ENCODE data around the gene SMCP.
A peak's percentile ranks its signal among the peaks of the same experiment; 100 is the strongest.

Gene SMCP, protein sequence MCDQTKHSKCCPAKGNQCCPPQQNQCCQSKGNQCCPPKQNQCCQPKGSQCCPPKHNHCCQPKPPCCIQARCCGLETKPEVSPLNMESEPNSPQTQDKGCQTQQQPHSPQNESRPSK

GRCh38 chr1:152878042-152878441 is at the start of gene SMCP:
Gene SMCP, plus strand, starts transcription at chr1:152878322. Its CDS starts 6,101 bp downstream, at chr1:152884423.
- DNase-seq: peak; percentile 58

- no peak for DNase-seq
Observed at GRCh38 chr1:152836870-152837269, 41.3 kb upstream of the SMCP start.

DNA sequence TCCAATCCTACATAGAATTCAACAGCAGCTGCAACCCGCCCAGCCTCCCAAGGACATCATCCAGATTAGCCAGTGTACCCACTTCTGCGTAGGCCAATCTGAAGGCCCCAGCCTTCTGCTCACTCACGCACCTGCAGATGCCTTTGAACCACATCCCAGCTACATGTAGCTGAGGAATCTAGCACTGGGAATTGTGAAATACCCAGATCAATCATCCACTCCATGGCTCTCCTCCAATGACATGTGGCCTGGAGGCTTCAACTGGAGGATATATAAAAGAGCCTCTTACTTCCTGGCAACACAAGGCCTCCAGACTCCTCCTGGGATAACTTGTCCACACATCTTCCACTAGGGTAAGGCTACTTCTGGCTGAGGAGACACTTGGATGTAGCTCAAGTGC is 35.6 kb upstream of the SMCP start, which contains the start of gene LCE6A:
Gene LCE6A (plus strand): TSS at position 301 of the 400 bp plus-strand sequence. CDS start 665 bp downstream, outside the sequence.
- no peak for DNase-seq

- no peak for DNase-seq
Observed at GRCh38 chr1:152855661-152856060, 22.5 kb upstream of the SMCP start.

- no peak for DNase-seq
Observed at GRCh38 chr1:152858062-152858461, 20.1 kb upstream of the SMCP start.

- no peak for DNase-seq
Observed at GRCh38 chr1:152859696-152860095, 18.4 kb upstream of the SMCP start, which contains the start of gene LCE7A. Gene LCE7A, plus strand, starts transcription at chr1:152859996. Its CDS starts 702 bp downstream, at chr1:152860698.

DNA sequence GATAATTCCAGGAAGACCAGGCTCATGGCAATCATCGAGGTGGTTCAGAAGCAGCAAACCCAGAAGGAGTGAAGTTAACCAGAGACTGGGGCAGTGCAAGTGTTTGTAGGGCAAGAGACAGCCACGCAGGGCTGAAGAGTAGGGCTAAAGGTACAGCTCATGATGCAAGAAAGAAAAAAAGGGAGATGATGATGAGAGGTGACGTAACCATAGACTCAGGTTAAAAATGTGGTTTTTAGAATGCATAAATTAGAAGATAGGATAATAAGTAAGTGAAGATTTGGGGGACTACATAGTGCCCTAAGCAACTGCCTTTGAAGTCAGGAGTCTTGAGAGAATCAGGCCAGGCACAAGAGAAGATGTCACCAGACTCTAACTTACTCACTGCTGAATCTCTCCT is 18.0 kb upstream of the SMCP start:
- no peak for DNase-seq

- no peak for DNase-seq
Observed at GRCh38 chr1:152861374-152861773, 16.7 kb upstream of the SMCP start.

DNA sequence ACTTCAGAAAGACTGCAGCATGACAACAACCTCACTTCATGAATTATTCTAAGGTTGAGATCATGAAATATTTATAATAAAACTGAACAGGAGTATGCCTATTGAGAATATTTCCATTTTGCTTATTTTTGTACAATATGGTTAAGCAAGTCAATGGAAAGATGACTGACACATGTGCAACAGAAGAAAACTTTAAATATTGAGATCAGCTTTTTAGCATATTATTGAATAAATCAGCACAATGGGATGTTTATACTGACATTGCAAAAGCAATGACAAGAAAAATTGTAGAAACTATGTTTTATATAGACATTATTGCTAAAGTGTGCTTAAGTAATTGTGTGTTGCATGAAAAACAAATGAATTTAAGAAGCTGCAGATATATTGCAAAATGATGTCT is 13.7 kb upstream of the SMCP start:
- DNase-seq: no peak

DNA sequence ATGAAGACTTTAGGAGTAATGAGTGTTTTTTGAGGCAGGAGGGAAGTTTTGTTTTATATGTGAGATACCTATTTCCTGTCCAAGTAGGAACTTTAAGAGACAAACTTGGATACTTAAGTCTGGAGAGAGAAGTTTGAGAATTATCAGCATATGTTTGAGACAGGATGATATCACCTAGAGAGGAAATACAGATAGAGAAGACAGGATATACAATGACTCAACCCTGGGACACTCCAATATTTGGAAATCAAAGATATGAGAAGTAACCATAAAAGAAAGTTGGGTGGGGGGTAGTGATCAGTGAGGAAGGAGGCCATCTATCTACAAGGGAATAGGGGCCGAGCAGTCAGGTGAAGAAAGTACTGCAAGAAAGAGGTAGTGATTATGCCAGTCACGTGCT is 11.8 kb upstream of the SMCP start:
- DNase-seq: no peak

DNA sequence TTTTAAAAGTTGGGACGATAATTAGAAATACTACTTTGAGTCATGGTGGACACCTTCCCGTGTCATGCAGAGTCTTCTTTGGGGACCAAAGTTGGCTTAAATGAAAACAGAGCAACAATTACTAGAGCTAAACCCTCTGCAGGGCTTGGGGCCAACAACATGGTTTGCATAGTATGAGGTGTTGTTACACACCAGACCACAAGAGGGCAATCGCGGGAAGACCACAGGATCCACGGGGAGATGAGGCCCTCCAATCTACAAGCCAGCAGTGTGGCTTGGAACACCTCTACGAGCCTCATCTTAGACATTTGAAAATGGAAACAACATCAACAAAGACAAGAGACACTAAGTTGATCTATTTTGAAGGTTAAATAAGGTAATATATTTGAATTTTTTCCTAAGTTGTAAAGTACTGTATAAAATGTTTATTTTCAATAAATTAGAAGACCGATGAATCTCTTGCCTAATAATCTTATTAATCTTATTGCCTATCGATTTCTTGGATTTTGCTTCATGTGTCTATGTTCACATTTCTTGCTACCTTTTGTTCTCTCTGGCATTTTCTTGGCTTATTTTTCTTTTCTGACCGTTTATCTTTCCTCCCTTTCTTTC is 8.2 kb upstream of the SMCP start:
- peak; percentile 73 for DNase-seq

- peak; percentile 49 for DNase-seq
Observed at GRCh38 chr1:152870831-152871730, 7.0 kb upstream of the SMCP start.

GRCh38 chr1:152871731-152872126 is 6.4 kb upstream of the SMCP start:
- no peak for DNase-seq

DNA sequence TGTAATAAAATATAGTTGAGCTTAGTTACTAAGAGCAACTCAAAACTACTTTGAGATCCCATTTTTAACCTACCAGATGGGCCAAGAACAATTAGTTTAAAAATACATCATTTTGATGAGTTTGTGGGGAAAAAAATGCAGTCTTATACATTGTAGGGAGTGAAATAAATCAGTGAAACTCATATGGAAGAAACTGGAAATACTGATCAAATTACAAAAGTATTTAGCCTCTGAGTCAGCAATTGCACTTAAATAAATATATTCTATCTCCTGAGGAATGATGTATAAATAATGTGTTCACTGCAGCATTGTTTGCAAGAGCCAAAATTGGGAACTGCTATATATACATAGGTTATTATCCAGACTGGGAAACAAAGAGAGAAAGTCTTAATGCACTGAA is 4.6 kb upstream of the SMCP start:
- no peak for DNase-seq

DNA sequence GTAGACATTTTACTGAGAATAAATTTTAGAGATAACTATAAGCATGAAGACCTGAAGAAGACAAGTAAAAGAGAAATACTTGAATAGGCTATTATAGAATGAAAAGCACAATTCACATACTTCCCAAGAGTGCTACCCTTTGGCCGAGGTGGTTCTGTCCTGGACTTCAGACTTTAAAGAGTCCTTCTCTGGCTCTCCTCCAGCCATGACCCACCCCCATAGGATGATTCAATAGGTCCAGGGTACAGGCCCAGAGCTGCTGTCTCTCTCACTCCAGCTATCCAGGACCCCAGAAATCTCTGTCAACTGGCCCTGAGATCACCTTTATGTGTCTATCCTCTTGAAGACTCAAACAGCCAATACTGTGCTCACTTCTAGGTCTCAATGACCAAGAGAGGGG is 1.3 kb upstream of the SMCP start:
- no peak for DNase-seq

DNA sequence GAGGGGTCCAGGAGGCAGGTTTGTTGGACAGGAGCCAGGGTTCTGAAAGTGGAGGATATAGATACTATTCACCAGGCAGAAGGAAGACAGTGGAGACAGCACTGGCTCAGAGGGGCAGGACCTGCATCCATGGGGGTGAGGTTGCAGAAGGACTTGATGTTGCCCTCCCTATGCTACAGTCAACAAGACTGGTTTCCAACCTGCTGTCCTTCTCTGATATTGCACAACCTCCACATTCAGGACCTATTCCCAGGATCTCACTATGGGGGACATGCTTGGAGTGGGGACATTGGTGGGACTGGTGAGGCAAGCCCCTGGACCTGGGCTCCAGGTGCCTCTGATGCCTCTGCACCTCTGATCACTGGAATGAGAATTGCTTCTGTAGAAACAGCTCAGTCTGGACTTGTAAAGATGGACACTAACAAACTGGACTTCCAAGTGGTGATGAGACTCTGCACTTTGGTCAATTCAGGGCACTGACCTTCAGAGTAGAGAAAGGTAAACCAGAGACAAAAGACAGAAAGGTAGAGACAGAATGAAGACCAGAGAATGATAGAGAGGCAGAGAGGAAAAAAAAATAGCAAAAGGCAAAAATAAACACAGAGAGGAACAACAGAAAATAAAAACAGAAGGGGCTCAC is 1.6 kb downstream of the SMCP start:
- DNase-seq: no peak

- no peak for DNase-seq
Observed at GRCh38 chr1:152880316-152880715, 2.2 kb downstream of the SMCP start.

DNA sequence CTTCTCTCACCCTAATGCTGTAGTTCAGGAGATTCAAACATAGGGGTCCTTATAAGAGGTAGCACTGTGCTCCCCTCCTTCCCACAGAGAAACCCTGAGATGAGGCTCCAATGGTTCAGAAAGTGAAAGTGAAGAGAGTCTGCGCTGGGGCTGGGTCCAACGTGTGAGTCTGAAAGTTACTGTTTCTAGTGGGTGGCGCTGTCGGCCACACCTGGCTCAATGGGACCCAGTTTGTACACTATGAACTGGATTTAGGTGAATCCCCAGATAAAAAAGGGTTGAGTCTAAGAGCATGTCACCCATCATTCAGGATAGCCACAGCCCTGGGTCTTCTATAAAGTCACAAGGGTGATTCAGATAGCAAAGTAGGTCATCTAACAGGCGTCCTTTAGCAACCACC is 2.8 kb downstream of the SMCP start:
- no peak for DNase-seq

GRCh38 chr1:152884085-152884484 is 6.0 kb downstream of the SMCP start:
- DNase-seq: no peak

GRCh38 chr1:152884506-152884905 is 6.4 kb downstream of the SMCP start:
- no peak for DNase-seq

GRCh38 chr1:152884966-152885624 is 7.0 kb downstream of the SMCP start:
- DNase-seq: no peak

GRCh38 chr1:152886085-152886484 is 8.0 kb downstream of the SMCP start:
- no peak for DNase-seq
